GM12872 (cell line): ENCODE results near the gene DIABLO.

ENCODE experiments used
- TF ChIP-seq, protein P1 (sequence below): IDR thresholded peaks from 3 replicates; pipeline ENCODE4 v1.5.1; 2011; ENCODE audit warnings: low read depth, mild to moderate bottlenecking, low read length, moderate library complexity; ENCODE audit not compliant: insufficient read depth

Gene DIABLO

DNA sequence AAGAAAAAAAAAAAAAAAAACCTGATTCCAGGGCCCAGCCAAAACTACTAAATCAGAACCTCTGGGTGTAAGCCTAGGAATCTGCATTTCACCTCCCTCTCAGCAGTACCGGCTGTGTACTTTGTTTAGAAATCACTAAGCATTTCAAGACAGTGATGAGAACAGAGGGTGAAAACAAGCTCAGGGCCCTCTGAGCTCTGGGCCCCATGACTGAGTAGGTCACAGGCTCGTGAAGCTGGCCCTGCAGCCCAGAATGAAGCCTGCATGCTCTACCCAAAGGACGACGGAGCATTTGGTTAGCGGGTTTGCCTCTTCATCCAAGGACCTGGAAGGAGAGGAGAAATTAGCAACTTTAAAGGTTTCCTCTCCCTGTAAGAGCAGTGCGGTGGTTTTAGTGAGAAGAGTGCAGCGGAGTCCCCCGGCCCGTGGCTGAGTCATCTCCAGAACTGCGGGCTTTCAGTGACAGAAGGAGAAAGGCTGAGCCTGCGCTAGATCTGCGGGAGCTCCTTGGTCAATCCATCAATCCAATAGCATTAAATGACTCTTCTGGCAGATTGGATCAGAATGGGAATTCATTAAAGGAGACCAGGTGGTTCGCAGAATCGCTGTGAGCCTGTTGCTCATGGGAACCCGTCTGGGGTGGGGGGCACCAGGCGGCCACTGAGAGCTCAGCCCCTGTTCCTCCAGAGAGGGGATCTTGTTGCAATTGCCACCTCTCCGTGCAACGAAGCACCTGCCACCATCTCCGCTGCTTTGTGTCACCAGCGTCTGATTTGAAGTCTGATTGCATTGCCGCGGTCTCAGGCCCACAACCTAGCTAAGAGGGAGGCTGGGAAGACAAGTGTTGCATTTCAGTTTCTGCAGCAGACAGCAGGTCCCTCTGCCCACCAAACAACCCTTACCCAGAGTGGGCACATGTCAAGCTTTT lies 59.2 kb downstream of the DIABLO start:
- TF ChIP-seq, protein P1, sequence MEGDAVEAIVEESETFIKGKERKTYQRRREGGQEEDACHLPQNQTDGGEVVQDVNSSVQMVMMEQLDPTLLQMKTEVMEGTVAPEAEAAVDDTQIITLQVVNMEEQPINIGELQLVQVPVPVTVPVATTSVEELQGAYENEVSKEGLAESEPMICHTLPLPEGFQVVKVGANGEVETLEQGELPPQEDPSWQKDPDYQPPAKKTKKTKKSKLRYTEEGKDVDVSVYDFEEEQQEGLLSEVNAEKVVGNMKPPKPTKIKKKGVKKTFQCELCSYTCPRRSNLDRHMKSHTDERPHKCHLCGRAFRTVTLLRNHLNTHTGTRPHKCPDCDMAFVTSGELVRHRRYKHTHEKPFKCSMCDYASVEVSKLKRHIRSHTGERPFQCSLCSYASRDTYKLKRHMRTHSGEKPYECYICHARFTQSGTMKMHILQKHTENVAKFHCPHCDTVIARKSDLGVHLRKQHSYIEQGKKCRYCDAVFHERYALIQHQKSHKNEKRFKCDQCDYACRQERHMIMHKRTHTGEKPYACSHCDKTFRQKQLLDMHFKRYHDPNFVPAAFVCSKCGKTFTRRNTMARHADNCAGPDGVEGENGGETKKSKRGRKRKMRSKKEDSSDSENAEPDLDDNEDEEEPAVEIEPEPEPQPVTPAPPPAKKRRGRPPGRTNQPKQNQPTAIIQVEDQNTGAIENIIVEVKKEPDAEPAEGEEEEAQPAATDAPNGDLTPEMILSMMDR, result no peak

DNA sequence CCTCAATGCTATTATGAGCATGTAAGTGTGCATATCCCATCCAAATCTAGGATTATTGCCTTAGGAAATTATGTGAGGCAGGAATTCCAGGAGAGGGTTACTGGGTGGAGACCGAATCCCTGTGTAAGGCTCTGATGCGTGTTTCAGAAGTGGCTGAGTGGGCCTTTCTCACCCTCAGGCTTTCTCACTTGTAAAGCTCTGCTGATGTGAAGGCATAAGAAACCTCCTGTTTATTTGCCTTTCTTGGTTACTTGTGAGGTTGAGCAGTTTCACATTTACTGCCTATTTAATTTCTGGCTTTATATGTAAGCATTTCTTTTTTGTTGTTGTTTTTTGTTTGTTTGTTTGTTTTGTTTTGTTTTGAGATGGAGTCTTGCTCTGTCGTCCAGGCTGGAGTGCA lies 62.9 kb downstream of the DIABLO start:
- TF ChIP-seq, protein P1, result no peak

DNA sequence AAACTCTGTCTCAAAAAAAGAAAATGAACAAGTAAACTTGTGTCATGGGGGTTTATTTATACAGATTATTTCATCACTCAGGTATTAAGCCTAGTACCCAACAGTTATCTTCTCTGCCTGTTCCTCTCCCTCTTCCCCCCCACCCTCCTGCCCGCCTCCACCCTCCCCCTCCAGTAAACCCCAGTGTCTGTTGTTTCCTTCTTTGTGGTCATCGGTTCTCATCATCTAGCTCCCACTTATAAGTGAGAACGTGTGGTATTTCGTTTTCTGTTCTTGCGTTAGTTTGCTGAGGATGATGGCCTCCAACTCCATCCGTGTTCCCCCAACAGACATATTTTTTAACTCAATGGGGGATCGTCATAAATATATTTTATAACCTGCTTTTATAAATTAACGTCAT lies 64.2 kb downstream of the DIABLO start:
- TF ChIP-seq, protein P1, result no peak

DNA sequence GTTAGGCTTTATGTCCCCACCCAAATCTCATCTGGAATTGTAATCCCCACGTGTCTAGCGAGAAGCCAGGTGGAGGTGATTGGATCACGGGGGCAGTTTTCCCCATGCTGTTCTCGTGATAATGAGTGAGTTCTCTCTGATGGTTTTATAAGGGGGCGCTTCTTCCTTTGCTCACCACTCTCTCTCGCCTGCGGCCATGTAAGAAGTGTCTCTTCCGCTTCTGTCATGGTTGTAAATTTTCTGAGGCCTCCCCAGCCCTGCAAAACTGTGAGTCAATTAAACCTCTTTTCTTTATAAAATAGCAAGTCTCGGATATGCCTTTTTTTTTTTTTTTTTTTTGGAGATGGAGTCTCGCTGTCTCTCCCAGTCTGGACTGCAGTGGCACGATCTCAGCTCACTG lies 65.1 kb downstream of the DIABLO start:
- TF ChIP-seq, protein P1, result no peak

DNA sequence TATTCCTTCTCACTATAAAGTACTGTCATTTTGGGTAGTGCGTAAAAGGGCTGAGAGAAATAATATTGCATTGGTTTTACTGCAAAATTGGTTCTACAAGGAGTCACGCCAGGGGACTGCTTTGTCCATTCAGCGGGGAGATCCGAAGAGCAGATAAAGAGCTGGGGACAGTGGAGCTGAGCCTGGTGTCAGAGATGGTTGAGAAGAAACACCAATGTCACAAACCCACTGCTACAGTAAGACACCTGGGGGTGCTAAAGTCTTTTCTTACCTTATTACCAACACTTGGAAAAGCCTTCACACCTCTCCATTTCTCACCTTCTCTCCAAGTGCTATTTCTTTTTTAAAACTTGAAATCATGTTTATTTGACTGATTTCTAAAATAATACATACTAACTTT lies 66.0 kb downstream of the DIABLO start:
- TF ChIP-seq, protein P1, result no peak; the same call in 2 of the 3 replicates

DNA sequence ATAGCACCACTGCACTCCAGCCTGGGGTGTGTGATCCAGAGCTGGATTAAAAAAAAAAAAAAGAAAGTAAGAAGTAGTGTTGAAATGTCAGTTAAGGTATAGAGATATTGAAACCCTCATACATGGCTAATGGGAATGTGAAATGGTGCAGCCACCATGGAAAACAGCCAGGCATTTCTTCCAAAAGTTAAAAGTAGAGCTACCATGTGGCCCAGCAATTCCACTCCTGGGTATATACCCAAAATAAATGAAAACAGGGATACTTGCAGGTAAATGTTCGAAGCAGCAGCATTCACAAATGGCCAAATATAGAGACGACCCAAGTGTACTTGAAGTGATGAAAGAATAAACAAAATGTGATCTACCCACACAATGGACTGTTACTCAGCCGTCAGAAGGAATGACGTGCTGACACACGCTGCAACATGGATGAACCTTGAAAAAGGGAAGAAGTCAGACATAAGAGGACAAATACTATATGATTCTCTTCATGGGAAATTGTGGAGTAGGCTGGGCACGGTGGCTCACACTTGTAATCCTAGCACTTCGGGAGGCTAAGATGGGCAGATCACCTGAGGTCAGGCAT lies 67.1 kb downstream of the DIABLO start:
- TF ChIP-seq, protein P1, result no peak
